Testis (tissue), 2 donors: ENCODE data around the gene TNRC18.

Experiments
- CTCF ChIP-seq, 3 experiments: fragments of 450-650 bp in 2 of 3; fragments of 200-600 bp in 1 of 3; sonication (generic) in 1 of 3; IDR thresholded peaks; one replicate each; pipeline ENCODE4 v1.5.1; 2016 to 2019; ENCODE audit warnings: antibody characterized with exemption in 3 of 3, mild to moderate bottlenecking in 2 of 3, moderate library complexity in 1 of 3
- POLR2A ChIP-seq: fragments of 450-650 bp; IDR thresholded peaks from one replicate; pipeline ENCODE4 v1.6.1; 2017; ENCODE audit warnings: antibody characterized with exemption, mild to moderate bottlenecking, moderate library complexity

DNA sequence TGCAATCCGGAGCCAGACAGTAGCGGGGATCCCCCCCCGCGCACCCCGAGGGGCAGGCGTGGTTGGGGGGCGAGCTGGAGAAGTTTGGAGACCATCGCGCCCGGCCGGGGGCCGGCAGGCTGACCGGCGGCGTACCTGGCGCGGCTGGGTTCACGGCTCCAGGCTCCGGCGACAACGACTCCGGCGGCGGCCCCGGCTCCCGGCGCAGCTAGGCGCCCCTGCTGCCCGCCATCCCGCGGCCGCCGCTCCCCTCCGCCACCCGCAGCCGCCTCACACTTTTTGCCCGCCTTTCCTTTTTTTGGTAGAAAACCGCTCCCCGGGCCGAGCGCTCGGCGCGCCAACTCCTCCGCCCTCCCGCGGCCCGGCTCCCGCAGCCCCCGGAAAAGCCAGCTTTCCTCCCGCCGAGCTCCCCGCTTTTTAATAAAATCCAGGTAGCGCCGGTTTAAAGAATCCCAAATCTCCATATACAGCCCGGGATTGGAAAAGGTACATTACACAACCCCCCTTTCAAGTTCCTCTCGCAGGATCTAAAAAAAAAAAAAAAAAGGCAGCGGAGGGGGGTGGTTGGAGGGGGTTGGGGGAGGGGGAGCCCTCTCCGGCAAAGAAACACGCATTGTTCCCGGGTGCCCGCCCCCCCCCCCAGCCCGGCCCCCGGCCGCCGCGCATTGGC lies at the start of gene TNRC18:
- TF ChIP-seq CTCF (IDR thresholded peaks at IDR 0.05), result no peak
- TF ChIP-seq POLR2A, result no peak
